Dermis blood vessel endothelial cell (primary cell): Measurements from ENCODE around the gene TCFL5. TPM values are rescaled to one million over a fixed set of nuclear protein-coding genes. Genes with fewer than 3 reads are reported as not detected.

Experiments used
- DNase-seq: peaks from one replicate; pipeline ENCODE4 v3.0.0; 2010
- total RNA-seq: library from RNA; depleted of rRNA; stranded (reverse); fragments of >200 nt; gene quantifications from 2 replicates; pipeline ENCODE4 v1.2.3, GENCODE V29; 2014

The TCFL5 gene
- total RNA-seq, 1 donor from 2014 or later = 14.8 TPM

GRCh38 chr20:62809530-62810428 is 51.8 kb downstream of the TCFL5 start:
- DNase-seq = no peak

GRCh38 chr20:62808211-62808865 is 53.3 kb downstream of the TCFL5 start:
- DNase-seq = peak; percentile 73

- DNase-seq = no peak
Measured at GRCh38 chr20:62807444-62808210, 54.0 kb downstream of the TCFL5 start.

GRCh38 chr20:62806383-62807050 is 55.1 kb downstream of the TCFL5 start:
- DNase-seq = no peak

GRCh38 chr20:62805711-62806382 is 55.8 kb downstream of the TCFL5 start:
- peak; percentile 43 for DNase-seq

- DNase-seq = no peak
Measured at GRCh38 chr20:62805155-62805710, 56.4 kb downstream of the TCFL5 start.

- DNase-seq = peak; percentile 65
Measured at GRCh38 chr20:62804627-62805154, 56.9 kb downstream of the TCFL5 start, which contains the start of gene OGFR. Gene OGFR (plus strand): TSS chr20:62804835. CDS start chr20:62804860, 25 bp downstream.

- DNase-seq = no peak
Measured at GRCh38 chr20:62804021-62804626, 57.5 kb downstream of the TCFL5 start.

GRCh38 chr20:62802026-62802712 is 59.5 kb downstream of the TCFL5 start:
- no peak for DNase-seq

GRCh38 chr20:62801284-62802010 is 60.2 kb downstream of the TCFL5 start:
- DNase-seq = no peak

GRCh38 chr20:62800314-62801259 is 61.0 kb downstream of the TCFL5 start:
- DNase-seq = no peak

- DNase-seq = peak; percentile 46
Measured at GRCh38 chr20:62799873-62800272, 61.7 kb downstream of the TCFL5 start.

- DNase-seq = no peak
Measured at GRCh38 chr20:62799459-62799858, 62.2 kb downstream of the TCFL5 start.

GRCh38 chr20:62799036-62799435 is 62.6 kb downstream of the TCFL5 start:
- no peak for DNase-seq

- DNase-seq = no peak
Measured at GRCh38 chr20:62797671-62798532, 63.7 kb downstream of the TCFL5 start.

GRCh38 chr20:62796699-62797491 is 64.7 kb downstream of the TCFL5 start:
- no peak for DNase-seq
